Gastrocnemius medialis (tissue), 4 donors: ENCODE measurements around the gene AXIN1.

Source experiments
- CTCF ChIP-seq, 5 experiments: fragments of 450-650 bp in 3 of 5; fragments of 200-600 bp in 2 of 5; sonication (generic) in 2 of 5; IDR thresholded peaks in 4 of 5; conservative IDR thresholded peaks in 1 of 5; 1 replicate in 4 of 5; 2 replicates in 1 of 5; pipeline ENCODE4 v1.5.1; 2016 to 2019; ENCODE audit warnings: antibody characterized with exemption in 5 of 5, mild to moderate bottlenecking in 3 of 5, moderate library complexity in 3 of 5
- POLR2A ChIP-seq, 2 donors: fragments of 450-650 bp; IDR thresholded peaks; one replicate each; pipeline ENCODE4 v1.6.1; 2017; ENCODE audit warnings: antibody characterized with exemption in 2 of 2, mild to moderate bottlenecking in 2 of 2, moderate library complexity in 2 of 2

GRCh38 chr16:289395-289997 lies 63.0 kb downstream of the AXIN1 start:
- no peak for TF ChIP-seq CTCF (IDR thresholded peaks at IDR 0.05 in 4 of 5, conservative IDR thresholded peaks at IDR 0.05 in 1 of 5)
- TF ChIP-seq POLR2A (IDR thresholded peaks at IDR 0.05): no peak
